Renal cortical epithelial cell (primary cell): ENCODE results near the gene POLRMT. TPM values are rescaled to one million over a fixed set of nuclear protein-coding genes. Genes with fewer than 3 reads are reported as not detected.
"Not testable (repeated sequence)": the region's sequence is repeated elsewhere in the genome, so short reads cannot be mapped to it uniquely, and the experiment has no call there.

ENCODE experiments used
- DNase-seq: peaks from one replicate; pipeline ENCODE4 v3.0.0-alpha.2; 2011; ENCODE audit warnings: low read depth
- total RNA-seq: library from RNA; depleted of rRNA; stranded (reverse); fragments of >200 nt; gene quantifications from 2 replicates; pipeline ENCODE4 v1.2.3, GENCODE V29; 2014

The POLRMT gene
- total RNA-seq, 1 donor from 2014 or later = 46.3 TPM

DNA sequence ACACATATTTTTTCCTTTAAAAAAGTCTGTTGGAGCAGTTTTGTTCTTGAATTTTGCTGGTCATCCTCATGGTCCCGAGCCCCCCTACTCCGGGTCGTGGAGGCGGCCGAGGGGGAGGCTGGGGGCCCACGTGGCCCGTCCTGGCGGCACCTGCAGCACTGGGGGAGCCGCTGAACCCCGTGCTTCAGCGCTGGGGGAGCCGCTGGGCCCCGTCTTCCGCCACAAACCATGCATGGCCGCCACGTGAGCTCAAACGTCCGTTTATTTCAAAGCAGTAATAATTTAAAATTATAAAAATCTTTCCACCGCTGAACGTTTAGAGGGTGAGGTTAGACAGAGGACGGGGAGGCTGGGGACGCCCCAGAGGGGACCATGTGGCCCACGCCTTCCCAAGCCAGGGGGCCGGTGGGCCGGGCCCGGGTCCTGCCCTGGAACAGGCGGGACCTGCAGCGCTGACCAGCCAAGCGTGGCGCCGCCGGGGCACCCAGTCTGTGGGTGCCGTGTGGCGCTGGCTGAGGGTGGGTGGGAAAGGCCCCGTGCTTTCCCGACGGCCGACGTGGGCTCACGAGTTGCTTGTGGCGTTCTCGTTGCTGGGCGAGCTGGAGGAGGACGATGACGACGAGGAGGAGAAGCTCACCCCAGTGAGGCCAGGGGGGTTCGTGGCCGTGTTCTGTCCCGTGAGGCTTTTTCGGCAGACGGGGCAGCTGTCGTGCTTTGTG, 14.4 kb upstream of the POLRMT start:
- no peak for DNase-seq

DNA sequence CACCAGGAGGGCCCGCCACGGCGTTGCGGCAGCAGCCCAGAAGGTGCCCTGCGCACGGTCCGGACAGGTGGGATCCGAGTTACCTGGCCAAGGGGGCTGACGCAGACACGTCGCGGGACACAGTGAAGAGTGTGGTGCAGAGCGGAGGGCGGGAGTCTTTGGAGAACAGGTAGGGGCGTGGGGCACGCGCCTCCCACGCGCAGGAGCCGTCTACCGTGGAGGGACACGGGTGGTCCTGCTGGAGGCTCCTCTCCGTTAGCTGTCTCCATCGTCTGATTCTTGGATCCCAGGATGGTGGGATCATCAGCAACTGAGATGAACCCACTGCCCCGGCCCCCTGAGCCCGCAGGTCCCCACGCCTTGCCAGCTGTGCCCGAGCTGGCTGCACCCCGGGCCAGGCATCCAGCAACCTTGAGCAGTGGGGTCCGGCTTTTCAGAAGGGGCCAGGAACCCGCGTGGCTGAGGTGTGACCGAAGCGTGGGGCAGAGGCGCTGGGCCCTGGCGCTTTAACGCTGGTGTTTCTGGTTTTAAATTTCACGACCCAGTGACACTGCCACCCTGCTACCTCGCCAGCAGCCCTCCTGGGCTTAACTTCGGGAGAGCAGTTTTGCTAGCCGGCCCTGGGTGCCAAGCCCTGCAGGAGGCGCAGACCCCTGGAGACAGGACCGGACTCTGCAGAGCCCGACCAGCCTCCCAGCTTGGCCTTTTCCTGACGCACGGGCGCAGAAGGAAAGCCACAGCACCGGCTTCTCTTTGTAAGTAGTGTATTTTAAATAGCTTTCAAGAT, 13.6 kb upstream of the POLRMT start:
- DNase-seq = no peak

DNA sequence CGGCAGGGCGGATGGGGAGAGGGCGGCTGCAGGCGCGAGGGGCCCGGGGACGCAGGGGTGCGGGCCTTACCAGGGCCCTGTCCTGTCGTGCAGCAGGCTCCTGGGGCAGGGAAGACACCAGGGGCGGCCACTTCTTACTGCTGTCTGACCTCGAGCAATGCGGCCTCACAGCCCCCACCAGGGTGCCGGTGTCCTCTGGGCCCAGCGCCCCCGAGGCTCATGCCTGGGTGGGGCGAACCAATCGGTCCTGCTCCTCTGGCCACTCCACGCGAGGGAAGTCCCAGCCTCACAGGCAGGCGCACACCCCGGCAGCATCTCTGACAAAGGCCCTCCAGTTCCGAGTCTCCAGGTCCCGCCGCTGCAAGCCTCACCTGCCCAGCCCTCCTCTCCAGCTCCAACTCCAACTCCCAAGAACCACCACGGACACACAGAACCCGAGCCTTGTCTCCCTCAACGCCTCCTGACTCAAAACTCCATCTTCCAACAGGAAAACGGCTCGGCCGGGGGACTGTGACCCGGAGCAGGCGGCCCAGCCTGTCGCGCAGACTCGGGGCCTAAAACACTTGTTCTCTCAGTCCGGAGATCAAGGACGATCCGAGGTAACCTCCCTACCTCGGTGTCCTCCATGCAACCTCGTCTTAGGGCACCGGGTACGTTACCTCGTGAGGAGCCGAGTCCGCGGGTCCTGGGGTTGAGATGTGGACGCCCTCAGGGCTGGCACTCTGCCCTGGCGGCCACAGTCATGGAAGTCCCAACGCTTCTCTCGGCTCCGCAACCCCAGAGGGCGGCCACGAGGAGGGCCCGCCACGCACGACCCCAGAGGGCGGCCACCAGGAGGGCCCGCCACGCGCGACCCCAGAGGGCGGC, 12.8 kb upstream of the POLRMT start:
- DNase-seq = no peak

- DNase-seq = no peak
These were observed 11.5 kb upstream of the POLRMT start for GRCh38 chr19:644789-645188.

GRCh38 chr19:644363-644762, 11.0 kb upstream of the POLRMT start:
- DNase-seq = no peak

GRCh38 chr19:643736-644135, 10.4 kb upstream of the POLRMT start:
- DNase-seq = no peak

- no peak for DNase-seq
These were observed 9.7 kb upstream of the POLRMT start for GRCh38 chr19:642767-643727.

DNA sequence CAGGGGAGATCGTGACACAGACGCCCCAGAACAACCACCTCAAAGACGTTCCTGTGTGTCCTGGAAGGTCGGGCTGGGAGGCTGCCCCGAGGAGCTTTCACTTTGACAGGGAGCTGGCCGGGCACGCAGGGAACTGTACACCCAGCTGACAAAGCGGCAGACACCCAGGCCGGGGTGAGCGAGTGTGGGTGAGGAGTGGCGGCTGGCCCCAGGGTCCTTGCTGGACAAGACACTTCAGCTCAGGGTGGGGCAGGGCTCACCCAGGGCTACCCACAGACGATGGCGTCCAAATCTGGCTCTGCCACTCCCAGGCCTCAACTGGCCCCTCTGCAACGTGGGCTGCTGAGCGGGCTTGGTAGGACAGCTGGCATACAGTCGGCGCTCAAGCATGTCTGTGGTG, 8.4 kb upstream of the POLRMT start:
- no peak for DNase-seq

- DNase-seq = no peak
These were observed 7.4 kb upstream of the POLRMT start for GRCh38 chr19:640606-641189.

GRCh38 chr19:640161-640558, 6.8 kb upstream of the POLRMT start:
- DNase-seq = no peak

DNA sequence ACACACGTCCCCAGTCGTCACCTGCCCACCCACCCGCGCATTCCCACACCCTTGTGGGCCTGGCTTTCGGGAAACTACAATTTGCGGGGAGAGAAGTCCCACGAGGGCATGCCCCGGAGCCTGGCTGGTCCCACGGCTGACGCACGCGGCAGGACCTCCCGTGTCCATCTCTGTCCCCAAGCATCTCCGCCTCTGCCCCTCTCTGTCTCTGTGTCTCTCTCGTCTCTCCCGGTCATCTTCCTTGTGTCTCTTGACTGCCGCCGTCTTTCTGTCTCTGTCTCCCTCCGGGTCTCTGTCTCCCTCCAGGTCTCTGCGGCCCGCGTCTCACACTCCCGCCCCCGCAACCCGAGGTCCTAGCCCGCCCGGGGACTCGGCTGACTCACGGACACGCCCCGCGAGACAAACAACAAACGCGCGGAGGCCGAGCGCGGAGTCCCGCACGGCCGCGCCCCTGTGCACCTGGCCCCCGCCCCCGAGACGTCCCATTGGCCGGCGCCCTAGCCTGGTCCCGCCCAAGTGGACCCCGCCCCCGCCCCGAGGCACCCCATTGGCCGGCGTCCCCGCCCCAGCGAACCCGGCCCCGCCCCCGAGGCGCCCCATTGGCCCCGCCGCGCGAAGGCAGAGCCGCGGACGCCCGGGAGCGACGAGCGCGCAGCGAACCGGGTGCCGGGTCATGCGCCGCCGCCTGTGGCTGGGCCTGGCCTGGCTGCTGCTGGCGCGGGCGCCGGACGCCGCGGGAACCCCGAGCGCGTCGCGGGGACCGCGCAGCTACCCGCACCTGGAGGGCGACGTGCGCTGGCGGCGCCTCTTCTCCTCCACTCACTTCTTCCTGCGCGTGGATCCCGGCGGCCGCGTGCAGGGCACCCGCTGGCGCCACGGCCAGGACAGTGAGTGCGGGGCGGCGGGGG, 6.2 kb upstream of the POLRMT start, which contains the start of gene FGF22:
Gene FGF22 (plus strand): TSS at position 627 of the 908 bp plus-strand sequence. CDS start 47 bp downstream, at position 674.
- peak; percentile 51 for DNase-seq

GRCh38 chr19:638906-639252, 5.5 kb upstream of the POLRMT start:
- no peak for DNase-seq

DNA sequence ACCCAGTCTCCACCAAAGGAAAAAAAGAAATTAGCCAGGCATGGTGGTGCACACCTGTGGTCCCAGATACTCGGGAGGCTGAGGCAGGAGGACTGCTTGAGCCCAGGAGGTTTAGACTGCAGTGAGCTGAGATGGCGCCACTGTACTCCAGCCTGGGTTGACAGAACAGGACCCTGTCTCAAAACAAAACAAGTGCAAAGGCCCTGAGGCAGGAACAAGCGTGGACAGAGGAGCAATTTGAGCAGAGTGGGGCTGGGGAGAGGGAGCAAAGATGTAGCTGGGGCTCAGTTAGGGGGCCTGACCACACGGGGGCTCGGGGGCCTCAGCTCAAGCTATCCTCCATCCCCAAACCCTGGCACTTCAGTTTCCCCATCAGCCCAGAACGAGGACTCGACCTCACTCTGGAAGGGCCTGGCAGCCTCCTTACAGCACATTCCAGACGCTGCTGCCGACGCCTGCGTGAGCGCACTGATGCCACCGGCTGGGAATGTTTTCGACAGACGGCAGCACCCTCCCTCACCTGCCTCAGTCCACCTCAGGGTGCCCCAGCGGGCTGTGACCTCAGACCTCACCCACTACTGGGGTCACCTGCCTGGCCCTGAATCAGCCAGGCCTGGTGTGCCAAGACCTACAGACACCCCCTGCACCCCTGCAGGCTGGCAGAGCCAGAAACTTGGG, 1.8 kb upstream of the POLRMT start:
- no peak for DNase-seq

GRCh38 chr19:633786-634639, 676 bp upstream of the POLRMT start:
- DNase-seq = peak; percentile 2

DNA sequence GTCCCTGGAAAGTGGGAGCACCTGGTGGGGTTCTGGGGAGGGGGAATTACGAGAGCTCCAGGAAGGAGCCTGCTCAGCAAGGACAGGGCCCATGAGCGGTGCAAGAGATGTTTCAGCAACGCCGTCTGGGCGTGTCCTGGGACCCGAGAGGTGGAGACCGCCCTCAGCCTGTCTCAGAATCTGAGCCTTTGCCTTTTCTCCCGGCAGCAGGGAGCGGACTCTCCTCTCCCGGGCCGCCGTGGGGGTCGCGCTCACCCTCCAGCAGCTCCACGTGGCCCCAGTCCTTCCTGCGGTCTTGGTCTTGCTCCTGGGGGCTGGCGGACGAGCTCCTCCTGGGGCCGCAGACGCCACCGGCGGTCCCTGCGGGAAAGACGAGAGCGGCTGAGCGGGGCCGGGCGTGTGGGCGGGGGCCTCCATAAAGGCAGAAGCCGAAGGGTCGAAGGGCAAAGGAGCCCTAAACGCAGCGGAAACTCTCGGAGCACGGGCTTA, 714 bp downstream of the POLRMT start:
- DNase-seq = peak; percentile 15

DNA sequence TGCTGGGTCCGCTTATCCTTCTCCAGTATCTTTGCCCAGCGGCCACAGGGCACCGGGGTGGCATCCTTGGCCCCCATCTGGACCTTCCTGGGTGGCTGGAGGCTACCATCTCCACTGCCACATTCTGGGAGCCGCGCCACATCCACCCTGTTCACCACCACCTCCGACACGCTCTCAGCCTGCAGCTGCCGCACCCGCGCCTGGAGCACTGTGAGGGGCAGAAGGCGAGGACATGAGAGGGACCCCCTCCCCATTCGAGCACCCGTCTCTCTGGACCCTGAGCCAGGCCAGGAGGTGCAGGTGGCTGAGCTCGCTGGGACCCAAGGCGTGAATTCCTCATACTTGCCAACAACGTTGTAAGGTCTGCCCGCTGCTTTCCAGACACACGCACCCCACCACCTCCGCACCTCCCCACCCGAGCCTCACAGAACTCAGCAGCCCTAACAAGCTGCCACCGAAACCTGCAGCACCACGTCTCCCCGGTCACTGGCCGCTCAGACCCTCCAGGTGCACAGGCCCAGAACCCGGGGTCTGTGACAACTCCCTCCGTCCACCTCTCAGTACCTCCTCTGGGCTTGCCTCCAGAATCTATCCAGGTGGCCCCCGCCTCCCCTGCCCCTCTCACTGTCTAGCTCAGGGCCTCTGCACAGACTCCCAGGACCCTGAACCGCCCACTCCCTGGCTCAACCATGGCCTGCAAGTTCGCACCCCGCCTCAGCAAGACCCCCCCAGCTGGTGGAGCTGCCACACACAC, 3.2 kb downstream of the POLRMT start:
- DNase-seq = no peak

GRCh38 chr19:629515-629914, 3.8 kb downstream of the POLRMT start:
- DNase-seq = not testable (repeated sequence)
